Epithelial cell of esophagus (primary cell): ENCODE data around the gene FREM1.

Experiments
- DNase-seq: peaks from one replicate; pipeline ENCODE4 v3.0.0; 2010; ENCODE audit warnings: low read depth
- H3K4me3 ChIP-seq: 2 replicates; pipeline ENCODE4 v1.5.1; 2011; ENCODE audit warnings: mild to moderate bottlenecking, low read length, control low read depth
- CTCF ChIP-seq: IDR thresholded peaks from 2 replicates; pipeline ENCODE4 v1.5.1; 2011; ENCODE audit warnings: low read depth, mild to moderate bottlenecking, low read length, control low read depth, inconsistent platforms; ENCODE audit not compliant: insufficient read depth; ENCODE audit errors: missing control alignments

The FREM1 gene

GRCh38 chr9:14715102-14715501 lies 195.1 kb downstream of the FREM1 start:
- H3K4me3 ChIP-seq = no peak overlapping the region
- no peak for TF ChIP-seq CTCF
- peak; percentile 9 for DNase-seq

- no peak for TF ChIP-seq CTCF
- peak; percentile 92 for DNase-seq
Observed at GRCh38 chr9:14713187-14713767, 197.0 kb downstream of the FREM1 start.

GRCh38 chr9:14710804-14711203 lies 199.4 kb downstream of the FREM1 start:
- TF ChIP-seq CTCF = no peak
- H3K4me3 ChIP-seq = no peak overlapping the region
- peak; percentile 85 for DNase-seq

More at GRCh38 chr9:14713187-14713767, 197.0 kb downstream of the FREM1 start:
- no peak overlapping the region for H3K4me3 ChIP-seq

GRCh38 chr9:14706530-14707140 lies 203.6 kb downstream of the FREM1 start:
- DNase-seq = no peak
- no peak overlapping the region for H3K4me3 ChIP-seq
- TF ChIP-seq CTCF = no peak

GRCh38 chr9:14705079-14705478 lies 205.1 kb downstream of the FREM1 start:
- no peak for TF ChIP-seq CTCF
- H3K4me3 ChIP-seq = no peak overlapping the region
- no peak for DNase-seq

- no peak for DNase-seq
- no peak overlapping the region for H3K4me3 ChIP-seq
- no peak for TF ChIP-seq CTCF
Observed at GRCh38 chr9:14704281-14704680, 205.9 kb downstream of the FREM1 start.

- DNase-seq = no peak
Observed at GRCh38 chr9:14702200-14702720, 208.0 kb downstream of the FREM1 start.

More at GRCh38 chr9:14702200-14702720, 208.0 kb downstream of the FREM1 start:
- no peak for TF ChIP-seq CTCF
- no peak overlapping the region for H3K4me3 ChIP-seq
